Glomerular visceral epithelial cell (primary cell): ENCODE data around the gene TSPAN14.

Experiments
- DNase-seq: peaks from one replicate; pipeline ENCODE4 v3.0.0-alpha.2; 2016; ENCODE audit errors: extremely low spot score

The TSPAN14 gene

GRCh38 chr10:80421707-80422536 is 32.2 kb upstream of the TSPAN14 start:
- no peak for DNase-seq

GRCh38 chr10:80425901-80426300 is 28.2 kb upstream of the TSPAN14 start:
- no peak for DNase-seq

- DNase-seq, result no peak
These were observed 26.6 kb upstream of the TSPAN14 start for GRCh38 chr10:80427541-80427940.

GRCh38 chr10:80429521-80429973 is 24.6 kb upstream of the TSPAN14 start:
- DNase-seq, result peak; percentile 65

DNA sequence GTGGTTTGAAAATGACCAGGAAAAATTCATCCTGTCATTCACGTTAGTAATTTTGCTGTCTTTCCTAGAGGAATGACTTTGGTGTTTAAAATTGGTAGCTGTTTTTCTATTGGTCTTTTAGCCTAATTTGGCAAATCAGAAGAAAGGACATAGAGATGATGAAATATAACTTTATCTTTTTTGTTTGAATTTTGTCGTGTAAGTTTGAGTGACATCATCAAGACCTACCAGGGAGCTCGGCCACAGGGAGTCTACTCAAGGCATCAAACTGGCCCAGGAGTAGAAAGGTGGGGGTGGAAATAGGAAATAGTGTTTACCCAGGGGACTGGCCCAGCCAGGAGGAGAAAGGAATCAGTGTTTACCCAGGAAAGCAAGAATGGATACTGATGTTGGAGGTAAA is 21.0 kb upstream of the TSPAN14 start:
- no peak for DNase-seq

DNA sequence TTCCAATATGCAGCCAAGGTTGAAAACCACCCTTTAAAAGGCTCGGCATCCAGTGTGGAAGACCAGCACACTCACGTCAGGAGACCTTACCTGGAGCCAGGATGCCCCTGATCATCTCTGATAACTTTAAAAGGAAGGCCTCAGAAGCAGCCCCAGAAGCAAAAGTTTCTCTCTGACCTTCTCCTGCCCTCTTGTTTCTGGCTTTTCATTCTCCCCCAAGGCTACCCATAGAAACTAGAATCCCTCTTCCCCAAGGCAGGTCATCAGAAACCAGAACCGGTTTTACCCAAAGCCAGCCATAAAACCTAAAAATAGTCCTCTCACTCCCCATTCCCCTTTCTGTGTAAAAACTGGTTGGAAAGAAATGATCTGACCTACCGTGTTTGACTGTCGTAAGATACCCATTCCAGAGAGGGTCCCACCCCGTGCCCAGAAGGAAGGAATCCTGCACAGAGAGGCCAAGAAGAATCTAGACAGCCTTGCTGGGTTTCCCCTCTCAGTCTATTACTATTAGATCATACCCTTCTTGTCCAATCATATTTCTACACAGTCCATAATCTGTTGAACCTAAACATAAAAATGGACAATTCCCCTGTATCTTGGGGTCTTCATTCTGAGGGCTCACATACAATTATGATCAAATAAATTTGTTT is 17.5 kb upstream of the TSPAN14 start:
- DNase-seq, result no peak

GRCh38 chr10:80437227-80437626 is 16.9 kb upstream of the TSPAN14 start:
- no peak for DNase-seq

- no peak for DNase-seq
These were observed 12.3 kb upstream of the TSPAN14 start for GRCh38 chr10:80441831-80442230.

DNA sequence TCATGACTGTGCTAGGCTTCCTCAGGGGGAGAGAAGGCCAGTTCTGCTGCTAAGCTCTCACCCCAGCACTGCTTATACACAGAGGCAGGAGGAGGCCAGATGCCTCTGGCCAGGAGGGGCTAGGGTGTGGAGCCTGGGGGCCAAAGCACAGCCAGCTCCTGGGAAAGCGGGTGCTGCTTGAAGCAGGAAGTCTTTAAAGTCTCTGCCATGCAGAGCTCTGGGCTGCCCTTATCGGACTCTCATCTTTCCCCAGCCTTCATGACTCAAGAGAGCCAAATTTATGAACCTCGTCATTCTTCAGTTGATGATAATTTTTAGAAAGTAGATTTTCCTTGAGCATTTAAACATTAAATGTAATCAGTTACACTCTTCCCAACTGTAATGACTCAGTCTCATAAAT is 11.2 kb upstream of the TSPAN14 start:
- DNase-seq, result no peak

DNA sequence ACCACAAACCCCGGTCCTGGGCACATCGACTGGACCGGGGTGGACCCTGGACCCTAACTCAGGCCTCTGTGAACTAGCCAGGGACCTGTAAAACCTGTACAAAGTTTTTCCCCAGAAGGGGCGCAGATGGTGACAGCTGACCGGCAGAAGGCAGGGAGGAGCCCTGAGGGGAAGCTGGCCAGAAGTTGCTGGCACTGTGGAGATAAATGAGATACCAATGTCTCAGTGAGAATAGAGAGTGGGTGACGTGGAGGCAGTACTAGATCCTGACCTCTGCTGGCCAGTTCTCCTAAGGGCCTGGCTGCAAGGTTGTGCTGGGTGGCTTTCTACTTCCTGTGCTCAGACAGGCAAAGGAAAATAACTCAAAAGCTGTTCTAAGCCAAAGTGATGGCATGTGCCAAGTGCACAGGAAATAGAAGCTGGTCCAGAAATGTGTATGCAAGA is 10.6 kb upstream of the TSPAN14 start:
- DNase-seq, result peak; percentile 58

- DNase-seq, result no peak
These were observed 10.0 kb upstream of the TSPAN14 start for GRCh38 chr10:80444124-80444523.

- peak; percentile 81 for DNase-seq
These were observed 9.3 kb upstream of the TSPAN14 start for GRCh38 chr10:80444646-80445319.

DNA sequence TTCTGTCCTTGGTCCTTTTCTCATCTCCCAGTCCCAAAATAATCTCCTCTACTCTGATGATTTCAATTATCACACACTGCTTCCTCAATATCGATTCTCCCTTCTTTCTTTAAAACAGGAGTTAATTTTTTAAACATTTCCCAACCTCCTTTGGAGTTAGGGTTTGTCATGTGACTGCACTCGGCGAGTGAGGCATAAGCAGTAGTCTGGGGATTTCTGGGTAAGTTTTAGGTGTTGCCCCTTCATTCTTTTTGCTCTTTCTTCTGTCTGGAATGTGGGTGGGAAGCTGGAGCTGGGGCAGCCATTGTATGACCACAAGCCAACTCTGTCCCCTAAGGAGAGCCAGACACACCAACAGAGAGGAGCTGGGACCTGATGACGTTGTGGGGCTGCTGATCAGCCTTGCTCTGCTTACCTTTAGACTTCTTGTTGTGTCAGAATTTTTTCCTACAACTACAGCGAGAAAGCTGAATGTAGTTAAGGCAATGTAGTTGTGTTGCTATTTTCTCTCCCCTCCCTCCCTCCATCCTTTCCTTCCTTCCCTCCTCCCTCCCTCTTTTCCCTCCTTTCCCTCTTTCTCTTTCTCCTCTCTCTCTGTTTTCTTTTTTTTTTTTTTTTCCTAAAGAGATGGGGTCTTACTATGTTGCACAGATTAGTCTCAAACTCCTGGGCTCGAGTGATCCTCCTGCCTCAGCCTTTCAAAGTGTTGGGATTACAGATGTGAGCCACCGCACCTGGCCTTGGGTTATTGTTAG is 6.5 kb upstream of the TSPAN14 start:
- DNase-seq, result no peak

DNA sequence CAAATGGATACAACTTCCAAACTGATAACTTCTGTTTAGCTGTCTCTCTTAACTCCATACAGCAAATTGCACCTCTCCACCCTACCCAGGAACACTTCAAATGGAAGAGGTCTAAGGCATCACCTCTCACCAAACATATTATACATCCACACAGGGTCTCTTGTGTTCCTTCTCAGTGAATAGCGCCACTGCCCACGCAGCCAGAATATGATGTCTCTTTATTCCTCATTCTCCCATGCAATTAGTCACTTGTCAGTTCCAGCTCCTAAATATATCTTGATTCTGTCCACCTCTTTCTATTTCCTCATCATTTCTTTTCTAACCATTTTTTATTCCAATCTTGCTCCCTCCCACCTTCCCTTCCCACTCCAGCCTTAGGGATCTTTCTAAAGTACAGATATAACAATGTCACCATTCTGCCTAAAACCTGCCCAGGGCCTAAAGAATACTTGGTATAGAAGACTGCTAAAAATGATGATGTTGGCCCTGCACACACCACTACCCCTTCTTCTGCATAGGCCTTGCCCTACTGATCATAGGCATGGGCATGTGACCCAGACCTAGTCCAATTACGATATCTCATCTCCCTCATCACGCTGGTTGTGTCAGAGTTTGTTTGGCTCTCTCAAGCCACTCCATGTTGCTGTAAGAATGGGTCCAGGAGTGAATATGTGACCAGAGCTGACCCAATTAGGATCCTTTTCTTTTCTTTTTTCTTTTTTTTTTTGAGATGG is 5.7 kb upstream of the TSPAN14 start:
- no peak for DNase-seq

GRCh38 chr10:80449520-80449919 is 4.6 kb upstream of the TSPAN14 start:
- no peak for DNase-seq

DNA sequence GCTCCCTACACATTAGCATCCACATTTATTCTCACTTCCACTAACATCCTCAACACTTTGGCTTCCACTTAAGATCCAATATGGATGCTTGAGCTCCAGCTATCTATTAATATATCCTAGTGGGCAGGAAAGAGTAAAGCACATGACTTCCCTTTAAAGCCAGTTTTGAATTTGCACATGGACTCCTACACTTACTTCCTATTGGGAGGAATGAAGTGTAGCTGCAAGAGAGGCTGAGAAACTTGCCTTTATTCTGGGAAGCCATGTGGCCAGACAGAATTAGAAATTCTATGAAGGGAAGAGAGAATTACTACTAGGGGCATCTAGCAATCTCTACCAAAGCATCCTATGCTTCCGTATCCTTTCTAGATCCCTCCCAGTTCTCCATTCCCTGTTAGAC is 3.0 kb upstream of the TSPAN14 start:
- DNase-seq, result no peak

DNA sequence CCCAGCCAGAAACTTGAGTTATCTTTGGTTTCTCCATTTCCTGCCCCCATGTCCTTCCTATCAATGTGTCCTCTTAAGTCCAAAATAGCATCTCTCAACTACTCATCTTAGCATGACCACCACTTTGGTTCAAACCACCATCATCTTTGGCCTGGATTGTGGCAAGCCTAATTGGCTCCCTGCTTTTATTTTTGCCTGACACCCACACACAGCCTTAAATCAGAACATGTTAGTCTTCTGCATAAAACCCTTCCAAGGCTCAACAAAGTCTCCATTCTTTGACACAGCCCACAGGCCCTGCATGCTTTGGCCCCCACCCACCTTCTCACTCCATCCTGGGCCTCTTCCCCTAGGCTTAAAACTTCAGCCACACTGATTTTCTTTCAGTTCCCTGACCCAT is 2.0 kb upstream of the TSPAN14 start:
- DNase-seq, result no peak

DNA sequence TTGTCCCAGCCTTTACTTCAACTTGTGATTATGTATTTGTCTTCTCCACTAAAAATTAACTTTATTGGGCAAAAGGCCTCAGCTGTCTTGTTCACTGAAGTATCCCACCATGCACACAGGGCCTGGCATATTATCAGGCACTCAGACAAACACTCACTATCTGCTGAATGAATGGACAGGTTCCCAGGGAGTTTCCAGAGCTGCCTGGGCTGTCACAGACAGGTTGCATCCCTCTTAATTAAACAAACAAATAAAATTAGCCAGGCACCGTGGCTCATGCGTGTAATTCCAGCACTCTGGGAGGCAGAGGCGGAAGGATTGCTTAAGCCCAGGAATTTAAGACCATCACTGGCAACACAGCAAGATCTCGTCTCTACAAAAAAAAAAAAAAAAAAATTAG is 1.5 kb upstream of the TSPAN14 start:
- DNase-seq, result no peak

DNA sequence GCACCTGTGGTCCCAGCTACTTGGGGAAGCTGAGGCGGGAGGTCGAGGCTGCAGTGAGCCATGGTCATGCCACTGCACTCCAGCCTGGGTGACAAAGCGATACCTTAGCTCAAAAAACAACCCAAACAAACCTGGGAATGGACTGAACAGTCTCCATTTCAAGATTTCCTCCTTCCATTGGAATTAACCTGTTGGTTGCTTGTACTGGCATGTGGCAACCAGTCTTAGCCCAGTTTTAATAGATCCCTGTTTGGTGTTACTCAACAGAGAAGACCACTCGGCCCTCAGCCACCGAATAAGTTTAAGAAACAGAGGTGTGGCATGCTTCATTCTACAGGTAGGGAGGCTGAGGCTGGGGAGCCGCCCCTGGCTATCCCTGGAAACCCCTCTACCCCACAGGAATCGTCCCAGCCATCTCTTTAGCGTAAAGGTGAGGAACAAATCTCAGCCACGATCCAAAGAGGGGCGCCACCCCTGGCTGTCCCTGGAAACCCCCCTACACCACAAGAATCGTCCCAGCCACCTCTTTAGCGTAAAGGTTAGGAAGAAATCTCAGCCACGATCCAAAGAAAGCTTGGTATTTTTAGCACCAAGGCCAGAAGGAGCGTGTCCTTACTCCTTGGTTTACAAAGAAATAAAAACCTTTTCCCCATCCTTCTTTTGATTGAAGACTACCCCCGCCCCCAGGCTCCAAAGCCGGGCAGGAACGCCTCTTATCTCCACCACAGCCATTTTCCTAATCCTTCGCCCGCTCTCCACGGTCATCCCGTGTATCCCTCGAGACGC is 861 bp upstream of the TSPAN14 start:
- DNase-seq, result no peak
